CD4-positive, alpha-beta T cell treated with Interleukin-4 for 4 hours (primary cell): Measurements from ENCODE around the gene PPM1H.
"Not testable (repeated sequence)": the region's sequence is repeated elsewhere in the genome, so short reads cannot be mapped to it uniquely, and the experiment has no call there.

Source experiments
- DNase-seq: peaks from one replicate; pipeline ENCODE4 v3.0.0-alpha.2; 2020

The PPM1H gene

GRCh38 chr12:62761658-62762057, 173.3 kb downstream of the PPM1H start:
- no peak for DNase-seq

DNA sequence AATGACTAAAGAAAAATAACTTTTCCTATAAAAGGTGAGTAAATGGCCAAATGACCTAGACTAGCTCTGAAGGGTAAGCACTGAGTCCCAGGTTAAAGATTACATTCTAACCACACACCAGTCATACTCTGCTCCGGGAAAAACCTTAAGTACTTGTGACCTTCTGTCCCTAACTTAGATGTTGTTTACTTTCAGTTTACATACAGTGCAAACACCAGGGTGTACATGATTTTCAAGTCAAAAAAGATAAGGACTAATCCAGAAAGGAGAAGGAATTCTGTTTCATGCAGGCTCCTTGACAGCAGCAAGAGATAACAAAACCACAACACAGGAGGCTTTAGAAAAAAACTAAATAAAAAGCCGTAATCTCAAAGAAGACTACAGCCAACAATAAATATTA, 174.2 kb downstream of the PPM1H start:
- DNase-seq = no peak

- DNase-seq = not testable (repeated sequence)
Observed at GRCh38 chr12:62760341-62760740, 174.6 kb downstream of the PPM1H start.

DNA sequence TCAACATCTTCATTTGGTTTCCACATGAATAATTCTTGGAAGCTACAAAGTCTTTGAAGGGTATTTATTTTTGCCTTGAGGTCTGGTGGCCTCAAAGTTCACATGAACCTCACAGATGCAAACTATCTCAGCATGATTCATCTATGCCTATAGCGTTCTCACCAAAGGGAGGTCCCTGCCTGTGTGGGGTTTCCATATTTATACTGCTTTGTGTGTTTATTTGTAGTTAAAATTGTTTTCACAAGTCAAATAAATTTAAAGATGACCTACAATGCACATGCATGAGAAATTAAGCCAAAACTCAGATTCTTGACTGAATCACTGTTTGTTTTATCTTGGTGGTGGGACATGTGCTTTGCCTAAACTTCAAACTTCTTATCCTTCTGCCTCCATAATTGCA, 176.7 kb downstream of the PPM1H start:
- no peak for DNase-seq

- DNase-seq = no peak
Observed at GRCh38 chr12:62757048-62757447, 177.9 kb downstream of the PPM1H start.

GRCh38 chr12:62754706-62755105, 180.2 kb downstream of the PPM1H start:
- no peak for DNase-seq

DNA sequence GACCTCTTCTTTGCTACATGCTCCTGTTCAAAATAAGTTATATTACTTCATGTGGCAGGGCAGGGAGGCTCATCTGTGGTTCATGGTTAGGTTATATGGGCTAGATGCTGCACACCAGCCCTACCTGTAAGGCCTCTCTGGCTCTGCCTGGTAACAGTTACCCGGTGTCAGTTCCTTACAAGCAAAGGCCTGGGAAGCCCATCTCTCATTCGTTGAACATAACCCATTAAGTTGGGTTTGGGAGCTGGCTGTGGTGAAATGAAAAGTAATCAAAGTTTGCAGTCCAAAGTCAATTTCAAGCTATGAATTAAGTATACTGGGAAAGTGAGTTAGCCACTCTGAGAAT, 183.2 kb downstream of the PPM1H start:
- no peak for DNase-seq

GRCh38 chr12:62750941-62751809, 183.8 kb downstream of the PPM1H start:
- no peak for DNase-seq

DNA sequence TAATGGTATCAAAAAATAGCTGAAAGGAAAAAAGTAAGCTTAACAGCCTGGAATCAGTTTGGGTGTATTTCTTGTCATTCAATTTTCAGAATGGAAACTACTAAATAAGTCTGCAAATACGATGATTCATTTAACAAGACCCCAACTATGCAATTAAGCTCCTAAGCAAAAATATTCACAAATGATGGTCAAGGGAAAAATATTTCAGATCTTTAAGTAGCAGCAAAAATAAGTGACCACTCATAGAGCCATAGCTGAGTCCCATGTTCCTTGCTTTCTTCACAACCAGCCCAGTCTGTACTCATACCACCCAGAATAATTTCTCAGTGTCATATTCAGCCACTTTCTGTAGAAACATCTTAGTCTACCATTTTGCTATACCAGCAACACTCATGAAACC, 185.4 kb downstream of the PPM1H start:
- DNase-seq = no peak

- DNase-seq = no peak
Observed at GRCh38 chr12:62748941-62749468, 185.9 kb downstream of the PPM1H start.

GRCh38 chr12:62744551-62744950, 190.4 kb downstream of the PPM1H start:
- DNase-seq = no peak

- DNase-seq = no peak
Observed at GRCh38 chr12:62739266-62740015, 195.5 kb downstream of the PPM1H start.

DNA sequence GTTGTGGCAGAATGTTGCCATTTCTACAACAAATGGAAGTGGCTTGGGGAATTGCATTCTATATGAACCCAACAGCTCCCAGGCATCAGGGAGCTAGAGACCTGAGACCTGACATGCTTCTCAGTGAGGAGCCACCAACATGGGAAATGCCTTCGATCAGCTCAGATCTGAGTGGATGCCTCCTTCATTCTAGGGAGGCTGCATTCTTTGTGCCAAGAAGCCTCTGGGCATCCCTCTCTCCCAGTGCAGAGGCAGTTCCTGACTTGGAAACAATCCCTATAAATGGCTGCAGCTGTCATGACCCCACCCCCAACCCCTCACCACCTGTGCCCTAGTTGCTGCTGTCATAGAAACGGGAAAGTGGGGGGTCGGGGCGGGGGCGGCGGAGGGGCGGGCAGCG, 196.3 kb downstream of the PPM1H start:
- DNase-seq = no peak

DNA sequence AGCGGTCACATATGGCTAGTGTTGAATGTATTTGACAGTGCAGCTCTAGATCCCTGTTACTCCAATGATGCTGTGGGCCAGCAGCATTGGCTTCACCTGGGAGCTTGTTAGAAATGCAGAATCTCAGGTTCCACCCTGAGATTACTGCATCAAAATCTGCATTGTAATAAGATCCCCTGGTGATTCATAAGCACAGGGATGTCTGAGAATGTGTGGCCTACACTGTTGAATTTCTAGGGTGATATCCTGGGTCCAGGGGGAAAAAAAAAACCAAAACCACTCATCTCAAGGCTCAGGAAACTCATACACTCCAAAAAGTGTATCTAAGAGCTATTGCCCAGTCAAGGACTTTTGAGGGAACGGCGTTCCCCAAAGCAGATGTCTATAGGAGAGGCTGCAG, 196.8 kb downstream of the PPM1H start:
- DNase-seq = no peak

DNA sequence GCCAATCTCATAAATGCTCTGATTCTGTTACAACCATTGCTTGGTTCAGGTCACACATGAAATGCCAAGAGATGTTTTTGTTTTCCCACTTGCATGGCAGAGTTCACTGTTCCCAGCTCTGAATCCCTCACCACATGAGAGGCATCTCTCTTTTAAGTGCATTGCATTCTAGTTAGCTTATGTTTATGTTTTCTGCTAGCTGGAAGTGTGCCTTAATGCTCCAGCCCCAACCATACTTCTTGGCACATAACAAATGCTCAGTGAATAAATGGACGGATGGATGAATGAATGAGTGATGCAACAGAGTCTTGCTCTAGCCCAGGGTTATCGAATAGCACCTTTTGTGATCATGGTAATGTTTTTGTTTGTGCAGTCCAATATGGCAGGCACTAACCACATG, 197.3 kb downstream of the PPM1H start:
- DNase-seq = no peak

GRCh38 chr12:62737188-62737587, 197.8 kb downstream of the PPM1H start:
- no peak for DNase-seq

- DNase-seq = no peak
Observed at GRCh38 chr12:62736596-62736995, 198.4 kb downstream of the PPM1H start.

DNA sequence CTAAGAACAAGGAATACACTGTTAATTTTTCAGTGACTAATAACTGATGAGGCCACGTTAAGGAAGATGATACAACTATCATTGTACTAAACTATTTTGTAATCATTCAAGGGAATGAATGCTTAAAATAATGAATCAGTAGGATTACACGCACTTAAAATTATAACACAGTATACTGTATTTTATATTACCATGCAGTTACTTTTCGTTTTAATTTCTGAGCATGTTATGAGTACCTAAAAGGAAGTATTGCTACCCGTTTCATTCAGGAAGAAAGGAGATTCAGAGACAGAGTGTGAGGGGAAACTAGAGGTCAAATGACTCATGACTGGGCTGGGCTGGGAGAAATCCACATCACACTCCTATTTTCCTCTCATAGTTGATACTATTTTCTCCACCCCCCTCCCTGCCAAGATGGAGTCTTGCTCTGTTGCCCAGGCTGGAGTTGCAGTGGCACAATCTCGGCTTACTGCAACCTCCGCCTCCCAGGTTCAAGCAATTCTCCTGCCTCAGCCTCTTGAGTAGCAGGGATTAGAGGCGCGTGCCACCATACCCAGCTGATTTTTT, 202.0 kb downstream of the PPM1H start:
- DNase-seq = no peak

DNA sequence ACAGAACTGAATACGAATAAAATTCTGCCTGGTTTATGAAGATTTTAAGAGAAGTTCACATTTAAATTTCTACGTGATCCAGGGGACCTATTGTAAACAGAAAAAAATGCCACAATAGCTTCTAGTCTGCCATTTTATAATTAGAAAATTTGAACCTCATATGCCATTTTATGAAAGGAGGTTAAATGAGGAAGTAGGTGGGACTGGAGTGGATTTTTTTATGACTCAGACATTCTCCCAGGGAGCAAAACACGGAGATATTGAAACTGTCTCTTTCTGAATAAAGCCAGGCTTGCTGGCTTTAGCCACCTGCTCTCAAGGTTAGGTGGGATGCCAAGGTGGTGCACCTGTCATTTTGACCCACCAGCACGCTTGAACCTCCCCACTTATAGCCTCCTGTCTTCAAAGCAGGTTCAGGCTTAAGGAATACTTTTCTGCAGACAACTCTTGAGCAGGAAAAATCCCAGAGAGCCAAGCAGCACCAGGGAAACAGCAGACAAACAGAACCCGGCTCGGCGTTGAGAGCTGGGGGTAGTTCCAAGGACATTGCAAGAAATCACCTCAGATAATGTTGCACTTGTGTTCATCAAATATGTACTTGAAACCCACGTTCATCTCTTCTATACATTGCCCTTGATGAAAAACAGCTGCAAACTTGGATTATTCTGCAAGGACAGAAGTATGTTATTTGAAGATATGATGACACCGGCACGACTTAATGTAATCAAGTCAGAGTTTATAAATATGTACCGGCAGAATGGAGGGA, 203.7 kb downstream of the PPM1H start:
- DNase-seq = no peak

GRCh38 chr12:62730649-62731048, 204.3 kb downstream of the PPM1H start:
- DNase-seq = no peak

- not testable (repeated sequence) for DNase-seq
Observed at GRCh38 chr12:62729579-62730544, 205.1 kb downstream of the PPM1H start.

DNA sequence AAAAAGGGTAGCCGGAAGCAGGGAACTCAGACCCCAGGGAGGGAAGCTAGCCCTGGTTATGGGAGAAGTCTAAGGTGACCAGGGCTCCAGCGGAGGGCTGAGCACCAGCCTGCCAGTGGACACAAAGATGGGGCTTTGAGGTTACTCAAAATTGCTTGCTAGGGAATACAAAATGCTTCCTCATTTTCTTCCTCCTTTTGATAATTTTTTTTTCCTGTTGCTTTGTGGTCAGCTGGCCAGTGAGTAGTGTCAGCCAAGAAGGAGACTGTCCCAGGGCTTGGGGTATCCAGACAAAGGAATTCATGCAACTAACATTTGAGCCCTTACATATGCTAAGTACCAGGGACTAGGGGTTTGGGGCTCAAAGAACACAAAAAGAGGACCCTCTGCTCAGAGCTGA, 206.2 kb downstream of the PPM1H start:
- DNase-seq = no peak
